Measurements from ENCODE around the gene HPN. TPM values are rescaled to one million over a fixed set of nuclear protein-coding genes. Genes with fewer than 3 reads are reported as not detected.
"Not testable (repeated sequence)": the region's sequence is repeated elsewhere in the genome, so short reads cannot be mapped to it uniquely, and the experiment has no call there.

The HPN gene
- polyA plus RNA-seq, 12 donors, result 0.11 to 57.4 (median 0.41) TPM; not detected in 2

DNA sequence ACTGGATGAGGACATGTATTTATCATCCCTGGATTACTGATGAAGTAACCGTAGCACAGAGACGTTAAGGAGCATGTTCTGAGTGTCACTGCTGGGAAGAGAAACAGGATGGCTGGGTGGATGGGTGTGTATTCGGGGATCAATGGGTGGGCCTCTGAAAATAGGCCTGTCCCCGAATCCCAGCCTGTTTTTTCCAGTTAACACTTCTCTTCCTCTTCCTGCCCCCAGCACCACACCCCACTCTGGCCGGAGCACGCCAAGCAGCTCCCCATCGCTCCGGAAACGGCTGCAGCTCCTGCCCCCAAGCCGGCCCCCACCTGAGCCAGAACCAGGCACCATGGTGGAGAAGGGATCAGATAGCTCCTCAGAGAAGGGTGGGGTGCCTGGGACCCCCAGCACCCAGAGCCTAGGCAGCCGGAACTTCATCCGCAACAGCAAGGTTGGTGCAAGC is 32.6 kb upstream of the HPN start:
- DNase-seq, result no peak

DNA sequence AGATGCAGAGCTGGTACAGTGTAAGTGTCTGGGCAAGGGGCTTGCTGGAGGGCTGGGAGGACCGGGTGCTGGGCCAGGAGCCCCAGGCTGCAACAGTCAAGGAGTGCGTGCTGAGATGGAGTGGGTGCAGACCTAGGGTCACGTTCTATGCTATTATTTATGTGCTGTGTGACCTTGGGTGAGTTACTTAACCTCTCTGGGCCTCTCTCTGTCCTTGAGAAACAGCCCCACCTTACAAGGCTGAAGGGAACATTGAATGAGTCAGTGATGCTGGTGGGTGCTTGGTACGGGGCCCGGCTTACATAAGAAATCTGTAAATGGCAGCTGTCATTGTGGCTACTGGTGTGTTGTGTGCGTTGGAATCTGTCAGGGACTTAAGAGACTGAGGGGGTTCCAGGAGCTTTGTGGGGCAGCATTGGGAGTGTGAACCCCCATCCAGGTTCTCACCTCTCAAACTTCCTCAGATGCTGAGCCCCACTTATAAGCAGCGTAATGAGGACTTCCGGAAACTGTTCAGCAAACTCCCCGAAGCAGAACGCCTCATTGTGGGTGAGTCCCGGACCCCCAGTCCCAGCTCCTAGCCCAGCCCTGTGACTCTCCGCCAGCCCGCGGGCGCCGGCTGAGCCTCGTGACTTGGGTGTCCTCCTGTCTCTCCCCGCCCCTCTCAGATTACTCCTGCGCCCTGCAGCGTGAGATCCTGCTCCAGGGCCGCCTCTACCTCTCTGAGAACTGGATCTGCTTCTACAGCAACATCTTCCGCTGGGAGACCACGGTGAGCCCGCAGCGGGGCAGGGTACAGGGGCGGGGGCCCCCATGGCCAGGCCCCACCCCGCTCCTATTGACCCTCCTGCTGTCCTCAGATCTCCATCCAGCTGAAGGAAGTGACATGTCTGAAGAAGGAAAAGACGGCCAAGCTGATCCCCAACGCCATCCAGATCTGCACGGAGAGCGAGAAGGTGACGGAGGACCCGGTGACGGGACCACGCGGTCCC is 31.8 kb upstream of the HPN start:
- DNase-seq, result no peak

DNA sequence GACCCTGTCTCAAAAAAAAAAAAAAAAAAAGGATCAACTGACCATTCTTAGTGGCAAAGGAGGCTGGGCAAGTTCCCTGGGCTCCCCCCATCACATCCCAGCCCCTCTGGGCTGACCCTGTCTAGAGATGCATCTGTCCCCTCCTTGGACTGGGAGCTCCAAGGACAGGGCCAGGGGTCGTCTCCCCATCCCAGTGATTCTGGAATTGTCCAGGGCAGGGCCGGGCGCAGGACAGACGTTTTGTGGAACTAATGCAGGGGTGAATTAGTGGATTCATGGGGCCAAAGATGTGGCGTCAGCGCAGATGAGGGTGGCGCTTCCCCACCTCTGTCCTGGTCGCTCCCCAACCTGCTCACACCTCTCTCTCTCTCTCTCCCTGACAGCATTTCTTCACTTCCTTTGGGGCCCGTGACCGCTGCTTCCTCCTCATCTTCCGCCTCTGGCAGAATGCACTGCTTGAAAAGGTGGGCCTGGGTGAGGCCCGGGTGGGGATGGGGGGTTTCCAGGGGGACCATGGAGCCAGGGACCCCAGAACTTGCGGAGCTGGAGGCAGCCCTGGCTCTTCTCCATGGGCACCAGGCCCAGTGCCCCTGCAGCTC is 30.3 kb upstream of the HPN start:
- no peak for DNase-seq

DNA sequence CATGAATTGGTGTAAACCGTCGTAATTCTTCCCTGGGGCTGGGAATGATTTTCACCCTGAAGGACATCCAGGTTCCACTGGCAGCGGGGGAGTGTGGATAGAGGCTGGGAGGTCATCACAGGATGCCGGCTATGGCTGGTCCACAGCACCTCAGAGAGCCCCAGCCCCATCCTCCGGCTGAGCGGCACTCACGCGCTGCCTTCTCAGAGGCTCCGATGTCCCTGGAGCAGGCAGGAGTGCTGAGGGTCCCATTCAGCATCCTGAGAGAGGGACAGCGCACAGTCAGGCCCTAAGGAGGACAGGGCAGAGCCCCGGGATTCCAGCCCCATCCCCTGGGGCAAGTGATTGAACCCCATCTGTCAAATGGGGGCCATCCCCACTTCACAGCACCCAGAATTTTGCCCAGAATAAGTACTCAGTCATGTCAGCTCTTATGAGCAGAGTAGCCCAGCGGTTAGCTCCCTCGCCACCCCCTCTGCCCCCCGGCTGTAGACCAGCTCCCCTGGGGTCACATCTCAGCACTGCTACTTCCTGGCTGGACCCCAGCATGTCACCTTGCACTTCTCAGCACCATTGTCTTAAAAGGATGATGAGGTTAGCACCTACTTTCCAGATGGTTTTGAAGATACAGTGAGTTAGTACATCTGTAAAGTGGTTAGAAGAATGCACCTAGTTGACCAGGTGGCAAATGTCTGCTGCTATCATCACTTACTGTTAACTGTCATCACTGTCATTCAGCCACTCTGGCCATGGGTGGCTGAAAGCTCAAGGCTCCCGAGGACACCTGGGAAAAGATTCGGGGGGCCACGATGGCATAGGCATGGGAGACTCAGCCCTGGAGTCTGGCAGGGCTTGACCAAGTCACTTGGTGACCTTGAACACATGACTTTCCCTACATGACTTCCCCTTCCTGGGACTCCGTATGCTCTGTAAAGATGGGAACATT is 29.5 kb upstream of the HPN start:
- DNase-seq, result no peak

GRCh38 chr19:35013041-35013819 is 28.3 kb upstream of the HPN start:
- peak; percentile 72 for DNase-seq

GRCh38 chr19:35013820-35014754 is 27.4 kb upstream of the HPN start:
- no peak for DNase-seq

DNA sequence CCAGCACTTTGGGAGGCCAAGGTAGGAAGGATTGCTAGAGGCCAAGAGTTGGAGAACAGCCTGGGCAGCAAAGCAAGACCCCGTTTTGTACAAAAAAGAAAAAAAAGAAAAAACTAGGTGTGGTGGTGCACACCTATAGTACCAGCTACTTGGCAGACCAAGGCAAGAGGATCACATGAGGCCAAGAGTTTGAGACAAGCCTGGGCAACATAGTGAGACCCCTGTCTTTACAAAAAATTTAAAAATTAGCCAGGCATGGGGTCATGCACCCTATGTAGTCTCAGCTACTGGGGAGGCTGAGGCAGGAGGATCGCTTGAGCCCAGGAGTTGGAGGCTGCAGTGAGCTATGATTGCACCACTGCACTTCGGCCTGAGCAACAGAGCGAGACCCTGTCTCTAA is 26.7 kb upstream of the HPN start:
- not testable (repeated sequence) for DNase-seq

DNA sequence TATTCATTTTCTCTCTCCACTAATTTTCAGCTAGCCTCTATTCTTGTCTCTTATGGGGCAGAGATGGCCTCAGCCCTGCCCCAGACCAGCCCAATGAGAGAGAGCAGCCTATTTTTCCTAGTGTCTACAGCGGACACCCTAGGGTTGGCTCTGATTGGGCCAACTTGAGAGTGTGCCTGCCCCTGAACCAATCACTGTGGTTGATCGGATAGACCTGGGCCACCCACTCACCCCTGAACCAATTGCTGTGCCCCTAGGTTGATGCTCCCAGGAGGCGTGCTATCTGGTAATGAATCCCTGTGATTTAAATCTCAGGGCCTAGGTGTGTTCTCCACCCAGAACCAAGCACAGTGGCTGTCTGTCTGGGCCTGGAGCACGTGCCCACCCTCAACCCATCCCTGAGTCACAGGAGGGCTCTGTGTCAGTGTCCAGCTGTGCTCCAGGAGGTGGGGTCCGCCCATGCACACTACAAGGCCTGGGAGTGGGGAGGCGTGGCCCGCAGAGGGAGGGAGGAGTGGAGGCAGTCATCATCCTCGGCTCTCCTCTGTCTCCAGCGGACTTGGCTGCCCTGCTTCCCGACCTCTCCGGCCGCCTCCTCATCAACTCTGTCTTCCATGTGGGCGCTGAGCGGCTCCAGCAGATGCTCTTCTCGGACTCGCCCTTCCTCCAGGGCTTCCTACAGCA is 26.1 kb upstream of the HPN start:
- no peak for DNase-seq

DNA sequence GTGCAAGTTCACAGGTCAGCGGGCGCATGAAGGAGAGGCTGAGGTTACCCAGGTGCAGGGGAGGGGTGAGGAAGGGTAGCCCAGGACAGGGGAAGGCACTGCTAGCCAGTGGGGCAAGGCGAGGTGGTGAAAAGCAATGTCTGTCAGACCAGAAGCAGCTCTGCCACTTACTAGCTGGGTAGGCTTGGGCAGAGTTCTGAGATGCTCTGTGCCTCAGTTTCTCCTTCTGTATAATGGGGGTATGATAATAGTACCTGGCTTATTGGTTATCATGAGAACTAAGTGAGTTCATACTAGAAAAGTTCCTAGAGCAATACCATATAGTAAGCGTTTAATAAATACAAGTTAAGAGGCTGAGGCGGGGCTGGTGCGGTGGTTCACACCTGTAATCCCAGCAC is 25.6 kb upstream of the HPN start:
- DNase-seq, result no peak

DNA sequence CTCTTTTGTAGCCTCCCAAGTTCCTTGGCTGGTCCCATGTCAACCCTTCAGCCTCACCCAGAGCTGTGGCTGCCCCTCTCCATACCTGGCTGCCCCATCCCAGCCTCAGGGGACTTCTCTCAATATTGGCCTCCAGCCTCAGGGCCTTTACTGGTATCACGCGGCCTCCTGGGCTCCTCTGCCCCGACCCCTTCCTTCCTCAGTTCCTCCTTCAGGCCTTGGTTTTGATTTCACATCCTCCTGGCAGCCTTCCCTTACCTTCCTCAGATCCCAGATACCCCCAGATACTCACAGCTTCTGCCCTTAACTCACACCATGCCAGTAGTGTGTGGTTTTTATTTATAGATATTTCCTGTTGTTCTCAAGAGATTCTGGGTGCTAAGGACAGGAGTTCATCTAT is 24.0 kb upstream of the HPN start:
- DNase-seq, result no peak

DNA sequence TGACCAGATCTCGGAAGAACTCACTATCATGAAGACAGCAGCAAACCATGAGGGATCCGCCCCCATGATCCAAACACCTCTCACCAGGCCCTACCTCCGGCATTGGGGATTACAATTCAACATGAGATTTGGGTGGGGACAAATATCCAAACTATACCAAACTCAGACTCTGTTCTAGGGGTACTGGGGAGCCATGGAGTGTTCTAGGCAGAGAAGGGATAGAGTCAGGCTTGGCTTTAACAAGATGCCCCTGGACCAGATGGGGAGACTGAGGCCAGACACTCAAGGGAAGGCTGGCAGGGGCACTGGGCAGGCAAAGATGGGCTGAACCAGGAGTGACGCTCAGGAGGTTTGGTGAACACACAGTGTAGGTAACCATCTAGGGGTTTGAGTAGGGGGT is 23.1 kb upstream of the HPN start:
- no peak for DNase-seq

DNA sequence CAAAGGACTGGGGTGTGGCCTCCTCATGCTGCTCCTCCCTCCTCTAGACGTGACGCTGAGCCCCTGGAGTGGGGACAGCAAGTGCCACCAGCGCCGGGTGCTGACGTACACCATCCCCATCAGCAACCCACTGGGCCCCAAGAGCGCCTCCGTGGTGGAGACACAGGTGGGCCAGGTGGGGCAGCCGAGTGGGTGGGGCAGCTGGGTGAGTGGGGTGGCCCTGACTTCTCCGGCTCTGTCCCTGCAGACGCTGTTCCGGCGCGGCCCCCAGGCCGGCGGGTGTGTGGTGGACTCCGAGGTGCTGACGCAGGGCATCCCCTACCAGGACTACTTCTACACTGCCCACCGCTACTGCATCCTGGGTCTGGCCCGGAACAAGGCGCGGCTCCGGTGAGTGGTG is 22.4 kb upstream of the HPN start:
- no peak for DNase-seq

- no peak for DNase-seq
Measured at GRCh38 chr19:35021016-35021415, 20.5 kb upstream of the HPN start.

DNA sequence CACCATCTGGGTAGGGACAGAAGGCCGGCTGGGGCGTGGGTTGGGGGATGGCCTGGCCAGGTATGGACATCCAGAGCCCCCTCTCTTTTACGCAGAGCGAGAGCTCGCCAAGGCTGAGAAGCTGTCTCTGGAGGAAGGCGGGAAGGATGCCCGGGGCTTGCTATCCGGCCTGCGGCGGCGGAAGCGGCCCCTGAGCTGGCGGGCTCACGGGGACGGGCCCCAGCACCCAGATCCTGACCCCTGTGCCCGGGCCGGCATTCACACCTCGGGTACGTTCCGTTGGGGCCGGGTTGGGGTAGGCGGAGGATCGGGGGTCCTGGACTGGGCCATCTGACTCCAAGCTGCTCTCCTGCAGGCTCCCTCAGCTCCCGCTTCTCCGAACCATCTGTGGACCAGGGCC is 19.9 kb upstream of the HPN start:
- no peak for DNase-seq

GRCh38 chr19:35022460-35022859 is 19.1 kb upstream of the HPN start:
- no peak for DNase-seq

- no peak for DNase-seq
Measured at GRCh38 chr19:35023428-35023827, 18.1 kb upstream of the HPN start.

GRCh38 chr19:35024095-35024494 is 17.4 kb upstream of the HPN start:
- no peak for DNase-seq

DNA sequence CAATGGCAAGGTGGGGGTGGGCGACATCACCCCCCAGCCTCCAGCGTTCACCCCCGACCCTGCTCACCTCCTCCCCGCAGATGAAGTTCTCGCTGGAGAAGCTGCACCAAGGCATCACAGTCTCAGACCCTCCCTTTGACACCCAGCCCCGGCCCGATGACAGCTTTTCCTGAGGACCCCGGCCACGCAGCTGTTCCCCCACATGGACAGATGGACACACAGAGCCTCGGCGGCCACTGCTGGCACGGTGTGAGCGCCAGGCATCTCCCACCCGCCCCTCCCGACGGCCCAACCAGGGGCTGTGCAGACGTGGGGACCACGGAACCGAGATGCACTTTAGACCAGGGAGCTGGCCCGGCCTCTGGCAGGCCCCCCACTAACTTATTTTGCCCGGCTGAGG is 15.6 kb upstream of the HPN start:
- no peak for DNase-seq

GRCh38 chr19:35026418-35026817 is 15.1 kb upstream of the HPN start:
- no peak for DNase-seq

GRCh38 chr19:35027009-35027408 is 14.5 kb upstream of the HPN start:
- DNase-seq, result no peak

All from muscle of arm (tissue), 12 donors.